Cardiac muscle cell (in vitro differentiated cells and primary cell): ENCODE measurements around the gene ZNF266. TPM values are rescaled to one million over a fixed set of nuclear protein-coding genes. Genes with fewer than 3 reads are reported as not detected.

Experiments
- DNase-seq, 2 donors: peaks; one replicate each; pipeline versions ENCODE4 v3.0.0 to v3.0.0-alpha.2; 2010 to 2017; ENCODE audit warnings: low read depth in 1 of 2, low spot score in 1 of 2
- H3K27ac ChIP-seq: fragments of 200-600 bp; sonication (generic); 2 replicates; pipeline ENCODE4 v1.5.1; 2016
- H3K27me3 ChIP-seq: fragments of 200-600 bp; sonication (generic); 2 replicates; pipeline ENCODE4 v1.6.0; 2016; ENCODE audit warnings: control low read depth
- H3K36me3 ChIP-seq: fragments of 200-600 bp; sonication (generic); 2 replicates; pipeline ENCODE4 v1.5.1; 2016; ENCODE audit warnings: control low read depth
- H3K4me1 ChIP-seq: fragments of 200-600 bp; sonication (generic); 2 replicates; pipeline ENCODE4 v1.8.1; 2017; ENCODE audit warnings: low read depth, mild to moderate bottlenecking, mixed run types
- H3K4me3 ChIP-seq: fragments of 200-600 bp; sonication (generic); 2 replicates; pipeline ENCODE4 v1.5.1; 2016; ENCODE audit warnings: mild to moderate bottlenecking
- H3K9me3 ChIP-seq: fragments of 200-600 bp; sonication (generic); 2 replicates; pipeline ENCODE4 v1.5.1; 2017; ENCODE audit warnings: low read depth, mild to moderate bottlenecking, control low read depth
- CTCF ChIP-seq: IDR thresholded peaks from 2 replicates; pipeline ENCODE4 v1.5.1; 2012; ENCODE audit warnings: low read depth, mild to moderate bottlenecking, low read length
- polyA plus RNA-seq: library from polyadenylated mRNA; unstranded; fragments of >200 nt; fragmentation: Nextera tagmentation; extraction: Ambion mirVana; gene quantifications from 2 replicates; pipeline ENCODE4 v1.2.1, GENCODE V29; 2016
- total RNA-seq: library from RNA; depleted of rRNA; stranded (reverse); fragments of >200 nt; gene quantifications from 2 replicates; pipeline ENCODE4 v1.2.3, GENCODE V29; 2016

The ZNF266 gene
- total and polyA plus RNA-seq, 2 experiments from 2014 or later: 19.2 to 23.1 TPM

- Histone ChIP-seq H3K4me1 (no peaks in the 10 kb centered on the region), H3K36me3 (no peaks in the 10 kb centered on the region), H3K27me3 (no peaks in the 10 kb centered on the region), H3K9me3 (no peaks in the 10 kb centered on the region), H3K4me3 (no peak overlapping the region), H3K27ac (no peak overlapping the region)
- no peak for TF ChIP-seq CTCF
- no peak for DNase-seq
Observed at GRCh38 chr19:9456018-9456689, 20.8 kb upstream of the ZNF266 start.

DNA sequence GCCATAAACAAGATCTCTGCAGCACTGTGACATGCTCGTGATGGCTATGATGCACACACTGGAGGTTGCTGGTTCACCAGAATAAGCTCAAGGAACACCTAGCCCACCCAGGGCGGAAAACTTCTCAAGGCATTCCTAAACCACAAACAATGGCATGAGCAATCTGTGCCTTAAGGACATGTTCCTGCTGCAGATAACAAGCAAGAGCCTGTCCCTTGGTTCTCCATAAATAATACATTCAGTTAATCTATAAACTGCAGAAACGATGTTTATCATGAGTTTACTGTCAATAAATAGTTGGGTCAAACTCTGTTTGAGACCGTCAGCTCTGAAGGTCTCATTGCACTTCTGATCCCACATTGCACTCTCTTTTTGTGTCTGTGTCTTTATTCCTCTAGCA is 18.6 kb upstream of the ZNF266 start:
- Histone ChIP-seq H3K27me3 (no peaks in the 10 kb centered on the region), H3K27ac (no peak overlapping the region), H3K36me3 (no peaks in the 10 kb centered on the region), H3K4me3 (no peak overlapping the region), H3K4me1 (no peaks in the 10 kb centered on the region), H3K9me3 (no peaks in the 10 kb centered on the region)
- no peak for DNase-seq
- no peak for TF ChIP-seq CTCF

DNA sequence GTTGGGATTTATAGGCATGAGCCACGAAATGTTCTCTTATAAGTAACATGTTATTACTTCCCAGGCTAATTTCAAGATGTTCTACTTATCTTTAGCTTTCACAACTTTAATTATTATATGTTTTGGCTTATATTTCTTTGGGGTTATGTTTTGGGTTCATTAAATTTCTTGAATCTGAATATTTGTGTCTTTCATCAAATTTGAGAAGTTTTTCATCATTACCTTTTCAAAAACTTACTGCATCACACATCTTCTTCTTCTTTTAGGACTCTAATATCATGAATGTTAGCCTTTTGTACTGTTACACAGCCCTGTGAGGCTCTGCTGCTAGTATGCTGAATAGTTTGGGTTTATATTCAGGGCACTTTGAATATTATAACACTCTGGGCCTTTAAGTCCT is 9.7 kb upstream of the ZNF266 start:
- H3K4me3 ChIP-seq: no peak overlapping the region
- H3K27me3 ChIP-seq: no peaks in the 10 kb centered on the region
- H3K27ac ChIP-seq: no peak overlapping the region
- H3K9me3 ChIP-seq: no peaks in the 10 kb centered on the region
- no peaks in the 10 kb centered on the region for H3K36me3 ChIP-seq
- H3K4me1 ChIP-seq: no peaks in the 10 kb centered on the region
- DNase-seq: no peak
- no peak for TF ChIP-seq CTCF

- H3K27ac ChIP-seq: no peak overlapping the region
- H3K9me3 ChIP-seq: no peaks in the 10 kb centered on the region
- H3K27me3 ChIP-seq: no peaks in the 10 kb centered on the region
- no peak for TF ChIP-seq CTCF
- peak overlapping the region; percentile 80 for H3K4me3 ChIP-seq
- peaks cover 5% of the 10 kb centered on the region for H3K36me3 ChIP-seq
- peaks cover 14% of the 10 kb centered on the region for H3K4me1 ChIP-seq
- DNase-seq: no peak
Observed at GRCh38 chr19:9436358-9436757, 985 bp upstream of the ZNF266 start.

DNA sequence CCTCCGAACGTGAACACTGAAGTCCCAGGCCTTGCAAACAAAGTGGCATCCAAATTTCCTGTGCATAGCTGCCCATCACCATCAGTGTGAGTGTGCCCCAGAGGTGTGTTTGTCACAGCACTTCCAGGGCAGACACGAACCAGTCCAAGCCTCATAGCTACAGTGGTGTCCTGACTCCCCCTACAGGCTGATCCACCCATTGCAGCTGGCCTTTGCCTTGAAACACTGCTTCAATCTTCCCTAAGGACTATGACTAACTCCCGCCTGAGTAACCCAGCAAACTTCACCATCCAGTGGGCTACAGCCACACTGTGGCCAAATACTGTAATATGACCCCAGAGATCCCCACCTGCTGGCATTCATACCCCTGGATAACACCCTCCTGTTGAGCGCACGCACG is 3.9 kb downstream of the ZNF266 start:
- Histone ChIP-seq H3K27ac (no peak overlapping the region), H3K9me3 (no peaks in the 10 kb centered on the region), H3K27me3 (no peaks in the 10 kb centered on the region), H3K4me3 (no peak overlapping the region), H3K4me1 (peaks cover 14% of the 10 kb centered on the region), H3K36me3 (peaks cover 5% of the 10 kb centered on the region)
- DNase-seq: peak; percentile 4 to 49
- peak; percentile 52 for TF ChIP-seq CTCF

DNA sequence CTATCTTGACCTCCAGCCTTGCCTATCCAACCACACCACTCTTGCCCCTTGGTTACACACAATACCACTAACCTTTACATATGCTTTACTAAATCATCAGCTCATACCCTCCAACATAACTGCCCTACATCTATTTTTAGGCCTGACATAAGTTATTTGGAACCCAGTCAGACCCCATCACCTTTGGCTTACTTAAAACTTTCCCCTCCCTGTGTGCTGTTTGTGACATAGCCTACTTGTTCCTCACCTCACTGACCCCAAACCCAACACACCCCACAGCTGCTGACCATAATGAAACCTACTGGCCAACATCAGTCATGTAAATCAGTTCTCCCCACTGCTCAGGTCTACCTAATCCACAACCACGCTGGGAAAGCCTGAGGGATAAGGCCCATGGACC is 4.9 kb downstream of the ZNF266 start:
- H3K4me1 ChIP-seq: peaks cover 7% of the 10 kb centered on the region
- peaks cover 5% of the 10 kb centered on the region for H3K36me3 ChIP-seq
- H3K4me3 ChIP-seq: no peak overlapping the region
- H3K27ac ChIP-seq: no peak overlapping the region
- no peaks in the 10 kb centered on the region for H3K9me3 ChIP-seq
- H3K27me3 ChIP-seq: no peaks in the 10 kb centered on the region
- no peak for TF ChIP-seq CTCF
- no peak for DNase-seq
